Astrocyte (in vitro differentiated cells and primary cell): Measurements from ENCODE around the gene MRS2. TPM values are rescaled to one million over a fixed set of nuclear protein-coding genes. Genes with fewer than 3 reads are reported as not detected.
"Not testable (repeated sequence)": the region's sequence is repeated elsewhere in the genome, so short reads cannot be mapped to it uniquely, and the experiment has no call there.

Source experiments
- DNase-seq: peaks from one replicate; pipeline ENCODE4 v3.0.0-alpha.2; 2010; ENCODE audit warnings: low read depth
- FAIRE-seq: peaks from 2 replicates; lab custom pipeline; 2011; peaks lifted over from hg19 to GRCh38; lab: Jason Lieb, UNC
- H2AFZ ChIP-seq: 2 replicates; pipeline ENCODE4 v1.6.0; 2012; ENCODE audit warnings: low read depth, low read length, inconsistent platforms
- H3K27ac ChIP-seq: 2 replicates; pipeline ENCODE4 v1.5.1; 2011; ENCODE audit warnings: low read depth, low read length, inconsistent platforms
- H3K27me3 ChIP-seq: 2 replicates; pipeline ENCODE4 v1.6.0; 2011; ENCODE audit warnings: low read length, inconsistent platforms; ENCODE audit not compliant: insufficient read depth
- H3K36me3 ChIP-seq: 2 replicates; pipeline ENCODE4 v1.5.1; 2011; ENCODE audit warnings: low read length, inconsistent platforms; ENCODE audit not compliant: insufficient read depth
- H3K4me1 ChIP-seq: 2 replicates; pipeline ENCODE4 v1.5.1; 2011; ENCODE audit warnings: low read length, inconsistent platforms; ENCODE audit not compliant: insufficient read depth
- H3K4me2 ChIP-seq: 2 replicates; pipeline ENCODE4 v1.6.0; 2012; ENCODE audit warnings: low read length, inconsistent platforms
- H3K4me3 ChIP-seq: 2 replicates; pipeline ENCODE4 v1.5.1; 2011; ENCODE audit warnings: low read depth, mild to moderate bottlenecking, low read length, inconsistent platforms; ENCODE audit not compliant: insufficient read depth
- H3K79me2 ChIP-seq: 2 replicates; pipeline ENCODE4 v1.6.0; 2012; ENCODE audit warnings: mild to moderate bottlenecking, low read length, inconsistent platforms; ENCODE audit not compliant: insufficient read depth
- H3K9ac ChIP-seq: 2 replicates; pipeline ENCODE4 v1.6.0; 2012; ENCODE audit warnings: mild to moderate bottlenecking, low read length, inconsistent platforms
- H3K9me3 ChIP-seq: 2 replicates; pipeline ENCODE4 v1.5.1; 2012; ENCODE audit warnings: low read depth, mild to moderate bottlenecking, low read length, inconsistent platforms; ENCODE audit not compliant: insufficient read depth
- H4K20me1 ChIP-seq: 2 replicates; pipeline ENCODE4 v1.6.0; 2012; ENCODE audit warnings: low read length, inconsistent platforms; ENCODE audit not compliant: insufficient read depth
- H3K27ac Mint-ChIP-seq: one replicate; pipeline ENCODE4 v1.8.0; 2021; ENCODE audit warnings: mild to moderate bottlenecking, mixed read lengths; ENCODE audit not compliant: unreplicated experiment
- H3K27me3 Mint-ChIP-seq: one replicate; pipeline ENCODE4 v1.8.0; 2021; ENCODE audit warnings: low read depth, mixed read lengths; ENCODE audit not compliant: unreplicated experiment
- H3K36me3 Mint-ChIP-seq: one replicate; pipeline ENCODE4 v1.8.0; 2021; ENCODE audit warnings: low read depth, mixed read lengths; ENCODE audit not compliant: unreplicated experiment
- H3K4me1 Mint-ChIP-seq: one replicate; pipeline ENCODE4 v1.8.0; 2021; ENCODE audit warnings: low read depth, mixed read lengths; ENCODE audit not compliant: unreplicated experiment
- H3K4me3 Mint-ChIP-seq: one replicate; pipeline ENCODE4 v1.8.0; 2021; ENCODE audit warnings: mild to moderate bottlenecking, moderate library complexity, mixed read lengths; ENCODE audit not compliant: unreplicated experiment
- H3K9me3 Mint-ChIP-seq: one replicate; pipeline ENCODE4 v1.8.0; 2021; ENCODE audit warnings: mild to moderate bottlenecking, mixed read lengths; ENCODE audit not compliant: unreplicated experiment
- CTCF ChIP-seq: IDR thresholded peaks from 2 replicates; pipeline ENCODE4 v1.5.1; 2011; ENCODE audit warnings: low read depth, mild to moderate bottlenecking, inconsistent platforms, low read length, moderate library complexity; ENCODE audit not compliant: insufficient read depth
- EZH2 ChIP-seq: IDR thresholded peaks from 2 replicates; pipeline ENCODE4 v1.6.1; 2012; ENCODE audit warnings: mild to moderate bottlenecking, low read length, inconsistent platforms; ENCODE audit not compliant: insufficient read depth
- total RNA-seq: library from RNA; stranded (reverse); gene quantifications from 2 replicates; pipeline ENCODE4 v1.2.1, GENCODE V29; 2021

Gene MRS2
- total RNA-seq, 1 donor from 2014 or later, result 68.9 TPM

- H3K9ac ChIP-seq, result no peak overlapping the region
- Mint-ChIP-seq H3K27me3 (no peaks in the 10 kb centered on the region), H3K36me3 (peaks cover 14% of the 10 kb centered on the region), H3K4me3 (no peak overlapping the region), H3K9me3 (no peaks in the 10 kb centered on the region), H3K27ac (no peak overlapping the region), H3K4me1 (no peaks in the 10 kb centered on the region)
- no peak overlapping the region for H3K4me3 ChIP-seq
- H3K36me3 ChIP-seq, result peaks cover 24% of the 10 kb centered on the region
- no peaks in the 10 kb centered on the region for H3K27me3 ChIP-seq
- H4K20me1 ChIP-seq, result peaks cover 10% of the 10 kb centered on the region
- no peak for TF ChIP-seq CTCF
- TF ChIP-seq EZH2, result no peak
- no peak overlapping the region for H3K4me2 ChIP-seq
- DNase-seq, result no peak
- no peak for FAIRE-seq
- no peak overlapping the region for H3K27ac ChIP-seq
- no peaks in the 10 kb centered on the region for H3K4me1 ChIP-seq
- no peak overlapping the region for H2AFZ ChIP-seq
- no peaks in the 10 kb centered on the region for H3K79me2 ChIP-seq
- no peaks in the 10 kb centered on the region for H3K9me3 ChIP-seq
Measured at GRCh38 chr6:24410622-24411021, 7.9 kb downstream of the MRS2 start.

- no peak overlapping the region for H3K4me2 ChIP-seq
- no peaks in the 10 kb centered on the region for H3K4me1 ChIP-seq
- no peak overlapping the region for H2AFZ ChIP-seq
- H3K9ac ChIP-seq, result no peak overlapping the region
- Mint-ChIP-seq H3K4me1 (no peaks in the 10 kb centered on the region), H3K27ac (no peak overlapping the region), H3K4me3 (no peak overlapping the region), H3K9me3 (no peaks in the 10 kb centered on the region), H3K36me3 (peaks cover 14% of the 10 kb centered on the region), H3K27me3 (no peaks in the 10 kb centered on the region)
- DNase-seq (no peak), FAIRE-seq (no peak)
- H3K4me3 ChIP-seq, result no peak overlapping the region
- TF ChIP-seq CTCF (no peak), EZH2 (no peak)
- no peaks in the 10 kb centered on the region for H3K79me2 ChIP-seq
- H4K20me1 ChIP-seq, result peaks cover 10% of the 10 kb centered on the region
- peaks cover 27% of the 10 kb centered on the region for H3K36me3 ChIP-seq
- H3K27ac ChIP-seq, result no peak overlapping the region
- no peaks in the 10 kb centered on the region for H3K27me3 ChIP-seq
- no peaks in the 10 kb centered on the region for H3K9me3 ChIP-seq
Measured at GRCh38 chr6:24412294-24412693, 9.6 kb downstream of the MRS2 start.

GRCh38 chr6:24414531-24414930 is 11.8 kb downstream of the MRS2 start:
- not testable (repeated sequence) for H3K27me3 Mint-ChIP-seq, H3K4me1 Mint-ChIP-seq, H3K27ac Mint-ChIP-seq, H3K79me2 ChIP-seq, DNase-seq, H3K27me3 ChIP-seq, H3K4me1 ChIP-seq, H3K4me2 ChIP-seq, H3K9me3 Mint-ChIP-seq, FAIRE-seq, H3K4me3 ChIP-seq, H3K9me3 ChIP-seq, H4K20me1 ChIP-seq, H3K4me3 Mint-ChIP-seq, H2AFZ ChIP-seq, H3K9ac ChIP-seq, H3K27ac ChIP-seq
- H3K36me3 ChIP-seq, result peaks cover 38% of the 10 kb centered on the region
- H3K36me3 Mint-ChIP-seq, result peaks cover 12% of the 10 kb centered on the region
